ENCODE data around the gene EIPR1. TPM values are rescaled to one million over a fixed set of nuclear protein-coding genes. Genes with fewer than 3 reads are reported as not detected.
A peak's percentile ranks its signal among the peaks of the same experiment; 100 is the strongest.

EIPR1 gene
- total and polyA plus RNA-seq, 2 experiments from 2014 or later = 17.4 to 46.3 TPM

GRCh38 chr2:3390041-3390440 is 12.4 kb upstream of the EIPR1 start:
- H3K36me3 ChIP-seq (ENCODE audit: insufficient read depth) = peaks cover 32% of the 10 kb centered on the region
- DNase-seq (ENCODE audit: low spot score) = no peak
- Mint-ChIP-seq H3K36me3 (ENCODE audit: low read depth) (peaks cover 52% of the 10 kb centered on the region), H3K4me1 (no peaks in the 10 kb centered on the region), H3K9me3 (peaks cover 3% of the 10 kb centered on the region; the same call in 2 of the 3 replicates), H3K27ac (peak overlapping the region; percentile 54; the same call in 1 of the 2 replicates), H3K4me3 (no peak overlapping the region), H3K27me3 (ENCODE audit: insufficient read depth, low read depth, poor library complexity) (peaks cover 3% of the 10 kb centered on the region)
- no peak overlapping the region for H3K4me3 ChIP-seq
- no peaks in the 10 kb centered on the region for H3K27me3 ChIP-seq (ENCODE audit: insufficient read depth)
- ATAC-seq = no peak
- no peaks in the 10 kb centered on the region for H3K4me1 ChIP-seq (ENCODE audit: insufficient read depth)
- H4K20me1 ChIP-seq (replicated peaks; ENCODE audit: insufficient read depth) = peaks cover 11% of the 10 kb centered on the region; the same call in 1 of the 2 replicates
- no peaks in the 10 kb centered on the region for H3F3A ChIP-seq (replicated peaks; ENCODE audit: low read depth)
- TF ChIP-seq CTCF (conservative IDR thresholded peaks at IDR 0.05; ENCODE audit: low read depth in 2 of 2) = no peak
- TF ChIP-seq REST (IDR thresholded peaks at IDR 0.05; ENCODE audit: unreplicated experiment) = no peak
- TF ChIP-seq ETS1 (IDR thresholded peaks at IDR 0.05) = no peak
- no peak for TF ChIP-seq ZNF114 (CRISPR knock-in tag; IDR thresholded peaks at IDR 0.05)
- peaks cover 35% of the 10 kb centered on the region for H3K79me2 ChIP-seq (replicated peaks; ENCODE audit: insufficient read depth)
- H3K9me2 ChIP-seq (ENCODE audit: insufficient read depth) = no peaks in the 10 kb centered on the region
- H2AFZ ChIP-seq = no peak overlapping the region
- no peak overlapping the region for H3K27ac ChIP-seq (ENCODE audit: low read depth)
- no peak overlapping the region for H3K4me2 ChIP-seq

GRCh38 chr2:3389193-3389592 is 11.6 kb upstream of the EIPR1 start:
- Histone ChIP-seq H3K4me2 (no peak overlapping the region), H3K27me3 (ENCODE audit: insufficient read depth) (no peaks in the 10 kb centered on the region), H3F3A (replicated peaks; ENCODE audit: low read depth) (no peaks in the 10 kb centered on the region), H3K4me3 (no peak overlapping the region), H3K79me2 (replicated peaks; ENCODE audit: insufficient read depth) (peaks cover 35% of the 10 kb centered on the region), H2AFZ (no peak overlapping the region), H3K36me3 (ENCODE audit: insufficient read depth) (peaks cover 29% of the 10 kb centered on the region), H3K9me2 (ENCODE audit: insufficient read depth) (no peaks in the 10 kb centered on the region), H3K4me1 (ENCODE audit: insufficient read depth) (no peaks in the 10 kb centered on the region), H3K27ac (ENCODE audit: low read depth) (no peak overlapping the region), H4K20me1 (replicated peaks; ENCODE audit: insufficient read depth) (peaks cover 11% of the 10 kb centered on the region; the same call in 1 of the 2 replicates)
- no peaks in the 10 kb centered on the region for H3K9me3 Mint-ChIP-seq
- TF ChIP-seq EZH2 (IDR thresholded peaks at IDR 0.05; ENCODE audit: low read depth, unreplicated experiment) = no peak
- H3K27me3 Mint-ChIP-seq (ENCODE audit: insufficient read depth, low read depth, poor library complexity) = peaks cover 3% of the 10 kb centered on the region
- ATAC-seq (no peak), DNase-seq (ENCODE audit: low spot score) (no peak)
- H3K27ac Mint-ChIP-seq = no peak overlapping the region
- no peaks in the 10 kb centered on the region for H3K4me1 Mint-ChIP-seq
- no peak overlapping the region for H3K4me3 Mint-ChIP-seq
- H3K36me3 Mint-ChIP-seq (ENCODE audit: low read depth) = peaks cover 43% of the 10 kb centered on the region
